PC-9 (cell line): Measurements from ENCODE around the gene GMPPB. TPM values are rescaled to one million over a fixed set of nuclear protein-coding genes. Genes with fewer than 3 reads are reported as not detected.

Source experiments
- BruUV-seq: library from RNA; stranded (reverse); fragments of 400-500 nt; replicated peaks from 2 replicates; lab custom pipeline; 2021; lab: Mats Ljungman, UMichigan
- CTCF ChIA-PET: fragments of 300-600 bp; sonication (Branson Sonifier 250); formaldehyde crosslinking; loops from one replicate; lab custom pipeline; 2022; ENCODE audit warnings: antibody characterized with exemption; lab: Charles Lee
- POLR2A ChIA-PET: fragments of 300-600 bp; sonication (Branson Sonifier 250); formaldehyde crosslinking; loops from one replicate; lab custom pipeline; 2022; ENCODE audit warnings: antibody characterized with exemption; ENCODE audit not compliant: unreplicated experiment; lab: Charles Lee
- DNase-seq, 2 experiments: peaks; one replicate each; pipeline versions ENCODE4 v3.0.0 to v3.0.0-alpha.2; 2015 to 2022; ENCODE audit warnings: mixed read lengths in 1 of 2
- H2AFZ ChIP-seq: fragments of 200-600 bp; sonication (generic); 2 replicates; pipeline ENCODE4 v1.8.1; 2017; ENCODE audit warnings: antibody characterized with exemption
- H3F3A ChIP-seq: fragments of 200-600 bp; sonication (generic); 2 replicates; pipeline ENCODE4 v1.8.1; 2017; ENCODE audit warnings: antibody characterized with exemption, mild to moderate bottlenecking, low read depth; ENCODE audit not compliant: insufficient read depth
- H3K27ac ChIP-seq: fragments of 200-600 bp; sonication (generic); 2 replicates; pipeline ENCODE4 v1.6.1; 2016; ENCODE audit warnings: mixed run types
- H3K27me3 ChIP-seq: fragments of 200-600 bp; sonication (generic); 2 replicates; pipeline ENCODE4 v1.6.1; 2016; ENCODE audit warnings: low read depth, mixed run types; ENCODE audit not compliant: insufficient read depth
- H3K36me3 ChIP-seq: fragments of 200-600 bp; sonication (generic); 2 replicates; pipeline ENCODE4 v1.6.1; 2016; ENCODE audit warnings: low read depth, mixed run types
- H3K4me1 ChIP-seq: fragments of 200-600 bp; sonication (generic); replicated peaks from 2 replicates; pipeline ENCODE4 v1.6.1; 2016; ENCODE audit warnings: mixed run types; ENCODE audit not compliant: insufficient read depth
- H3K4me2 ChIP-seq: fragments of 200-600 bp; sonication (generic); 2 replicates; pipeline ENCODE4 v1.6.1; 2017; ENCODE audit warnings: mixed run types
- H3K4me3 ChIP-seq: fragments of 200-600 bp; sonication (generic); 2 replicates; pipeline ENCODE4 v1.6.1; 2016; ENCODE audit warnings: mixed run types
- H3K79me2 ChIP-seq: fragments of 200-600 bp; sonication (generic); 2 replicates; pipeline ENCODE4 v1.6.1; 2017; ENCODE audit warnings: low read depth, mixed run types
- H3K9me2 ChIP-seq: fragments of 200-600 bp; sonication (generic); 2 replicates; pipeline ENCODE4 v1.8.1; 2017; ENCODE audit warnings: mild to moderate bottlenecking; ENCODE audit not compliant: insufficient read depth
- H3K9me3 ChIP-seq: fragments of 200-600 bp; sonication (generic); 2 replicates; pipeline ENCODE4 v1.8.1; 2016; ENCODE audit warnings: low read depth; ENCODE audit not compliant: insufficient read depth
- H4K20me1 ChIP-seq: fragments of 200-600 bp; sonication (generic); 2 replicates; pipeline ENCODE4 v1.8.1; 2017; ENCODE audit not compliant: insufficient read depth
- EZH2 ChIP-seq: fragments of 200-600 bp; sonication (generic); IDR thresholded peaks from 2 replicates; pipeline ENCODE4 v1.8.0; 2017; ENCODE audit warnings: antibody characterized with exemption, low read depth
- intact Hi-C: fragments of 100-400 bp; cut with micrococcal nuclease; formaldehyde crosslinking; loops from one replicate; pipeline ENCODE4 v1.10.0; 2022; ENCODE audit not compliant: unreplicated experiment
- total RNA-seq: library from RNA; stranded (reverse); gene quantifications from 2 replicates; pipeline ENCODE4 v1.2.3, GENCODE V29; 2021
- TF ChIP-seq, protein P1 (sequence below): fragments of 200-600 bp; sonication (generic); conservative IDR thresholded peaks from 2 replicates; pipeline ENCODE4 v1.6.1; 2017; ENCODE audit warnings: mixed run types, antibody characterized with exemption, mild to moderate bottlenecking, moderate library complexity

GMPPB gene
- total RNA-seq, 1 experiment from 2014 or later: 20.4 TPM

DNA sequence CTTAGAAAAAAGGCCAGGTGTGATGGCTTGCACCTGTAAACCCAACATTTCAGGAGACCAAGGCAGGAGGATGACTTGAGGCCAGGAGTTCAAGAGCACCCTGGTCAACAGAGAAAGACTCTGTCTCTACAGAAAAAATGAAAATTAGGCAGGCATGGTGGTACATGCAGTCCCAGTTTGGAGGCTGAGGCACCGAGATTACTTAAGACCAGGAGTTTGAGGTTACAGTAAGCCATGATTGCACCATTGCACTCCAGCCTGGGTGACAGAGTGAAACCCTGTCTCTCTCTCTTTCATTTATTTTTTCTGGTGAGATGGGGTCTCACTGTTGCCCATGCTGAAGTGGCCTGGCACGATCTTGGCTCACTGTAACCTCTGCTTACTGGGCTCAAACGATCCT, 37.9 kb upstream of the GMPPB start:
- Histone ChIP-seq H3K9me2 (no peaks in the 10 kb centered on the region), H3K27me3 (no peaks in the 10 kb centered on the region), H3K4me3 (no peak overlapping the region), H2AFZ (no peak overlapping the region), H3K27ac (no peak overlapping the region), H3F3A (no peaks in the 10 kb centered on the region), H3K4me2 (no peak overlapping the region), H4K20me1 (no peaks in the 10 kb centered on the region; the same call in none of the 2 replicates), H3K36me3 (no peaks in the 10 kb centered on the region), H3K79me2 (peaks cover 18% of the 10 kb centered on the region), H3K4me1 (no peaks in the 10 kb centered on the region), H3K9me3 (no peaks in the 10 kb centered on the region)
- intact Hi-C loops: no loop called here
- CTCF ChIA-PET: no interaction called here
- TF ChIP-seq, protein P1, sequence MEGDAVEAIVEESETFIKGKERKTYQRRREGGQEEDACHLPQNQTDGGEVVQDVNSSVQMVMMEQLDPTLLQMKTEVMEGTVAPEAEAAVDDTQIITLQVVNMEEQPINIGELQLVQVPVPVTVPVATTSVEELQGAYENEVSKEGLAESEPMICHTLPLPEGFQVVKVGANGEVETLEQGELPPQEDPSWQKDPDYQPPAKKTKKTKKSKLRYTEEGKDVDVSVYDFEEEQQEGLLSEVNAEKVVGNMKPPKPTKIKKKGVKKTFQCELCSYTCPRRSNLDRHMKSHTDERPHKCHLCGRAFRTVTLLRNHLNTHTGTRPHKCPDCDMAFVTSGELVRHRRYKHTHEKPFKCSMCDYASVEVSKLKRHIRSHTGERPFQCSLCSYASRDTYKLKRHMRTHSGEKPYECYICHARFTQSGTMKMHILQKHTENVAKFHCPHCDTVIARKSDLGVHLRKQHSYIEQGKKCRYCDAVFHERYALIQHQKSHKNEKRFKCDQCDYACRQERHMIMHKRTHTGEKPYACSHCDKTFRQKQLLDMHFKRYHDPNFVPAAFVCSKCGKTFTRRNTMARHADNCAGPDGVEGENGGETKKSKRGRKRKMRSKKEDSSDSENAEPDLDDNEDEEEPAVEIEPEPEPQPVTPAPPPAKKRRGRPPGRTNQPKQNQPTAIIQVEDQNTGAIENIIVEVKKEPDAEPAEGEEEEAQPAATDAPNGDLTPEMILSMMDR: no peak
- TF ChIP-seq EZH2: no peak
- DNase-seq: no peak
- POLR2A ChIA-PET: no interaction called here
- no TSS peak for BruUV-seq

DNA sequence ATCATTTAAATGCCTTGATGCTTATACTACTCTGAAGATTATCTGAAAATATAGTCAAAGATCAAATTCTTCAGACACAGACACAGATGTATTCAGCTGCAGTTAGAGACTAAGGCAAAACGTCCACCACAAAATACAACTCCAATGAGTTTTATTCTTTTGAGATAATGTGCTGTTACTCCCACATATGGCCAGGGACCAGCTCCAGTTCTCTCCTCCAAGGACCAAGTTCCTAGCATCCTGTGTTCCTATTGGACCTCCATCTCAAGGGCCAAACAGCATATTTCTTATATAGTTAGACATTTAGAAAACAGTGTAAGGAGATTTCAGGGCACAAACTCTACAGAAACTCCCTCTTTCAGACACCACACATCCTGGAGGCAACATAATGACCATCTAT, 35.5 kb upstream of the GMPPB start:
- POLR2A ChIA-PET: no interaction called here
- Histone ChIP-seq H2AFZ (no peak overlapping the region), H3F3A (no peaks in the 10 kb centered on the region), H3K4me3 (no peak overlapping the region), H3K9me2 (no peaks in the 10 kb centered on the region), H3K9me3 (no peaks in the 10 kb centered on the region), H3K4me2 (no peak overlapping the region), H3K79me2 (peaks cover 28% of the 10 kb centered on the region), H3K4me1 (no peaks in the 10 kb centered on the region), H3K36me3 (no peaks in the 10 kb centered on the region), H3K27me3 (no peaks in the 10 kb centered on the region), H3K27ac (no peak overlapping the region), H4K20me1 (peaks cover 4% of the 10 kb centered on the region)
- no TSS peak for BruUV-seq
- TF ChIP-seq EZH2: no peak
- TF ChIP-seq, protein P1: no peak
- CTCF ChIA-PET: no interaction called here
- DNase-seq: no peak
- intact Hi-C loops: no loop called here

DNA sequence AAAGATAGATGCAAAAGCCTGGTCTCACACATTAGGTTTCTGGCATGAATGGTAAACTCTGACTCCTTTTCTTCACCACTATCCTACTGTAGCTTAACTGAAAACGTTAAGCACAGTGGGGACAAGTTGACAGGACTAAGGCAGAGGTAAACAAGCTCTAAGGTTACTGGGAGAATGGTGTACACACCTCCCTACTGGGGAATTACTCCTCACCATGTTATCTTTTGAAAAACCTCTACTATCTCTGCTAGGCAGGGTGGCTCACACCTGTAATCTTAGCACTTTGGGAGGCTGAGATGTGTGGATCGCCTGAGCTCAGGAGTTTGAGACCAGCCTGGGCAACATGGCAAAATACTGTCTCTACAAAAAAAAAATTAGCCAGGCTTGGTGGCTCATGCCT, 33.4 kb upstream of the GMPPB start:
- BruUV-seq: no TSS peak
- no peak overlapping the region for H2AFZ ChIP-seq
- H3K79me2 ChIP-seq: peaks cover 35% of the 10 kb centered on the region
- H3F3A ChIP-seq: no peaks in the 10 kb centered on the region
- no peaks in the 10 kb centered on the region for H3K27me3 ChIP-seq
- no peak overlapping the region for H3K27ac ChIP-seq
- no peak overlapping the region for H3K4me2 ChIP-seq
- CTCF ChIA-PET: interaction anchor here (0.6 kb wide), 1 partner anchor 350 kb away, joined by 8 read pairs; no protein-coding TSS in a partner anchor
- intact Hi-C loops: no loop called here
- H3K9me2 ChIP-seq: no peaks in the 10 kb centered on the region
- peaks cover 4% of the 10 kb centered on the region; the same call in 1 of the 2 replicates for H4K20me1 ChIP-seq
- no peaks in the 10 kb centered on the region for H3K36me3 ChIP-seq
- H3K4me1 ChIP-seq: no peaks in the 10 kb centered on the region
- POLR2A ChIA-PET: no interaction called here
- TF ChIP-seq, protein P1: no peak
- no peak for TF ChIP-seq EZH2
- H3K9me3 ChIP-seq: no peaks in the 10 kb centered on the region
- no peak for DNase-seq
- H3K4me3 ChIP-seq: no peak overlapping the region
